ENCODE measurements around the gene ADCY7. TPM values are rescaled to one million over a fixed set of nuclear protein-coding genes. Genes with fewer than 3 reads are reported as not detected.

Gene ADCY7
- total and polyA plus RNA-seq, 4 donors = 4.0 to 75.8 (median 20.2) TPM

GRCh38 chr16:50314665-50315064 lies 48.3 kb downstream of the ADCY7 start:
- Histone ChIP-seq H3K36me3 (ENCODE audit: control insufficient read depth in 1 of 2, insufficient read depth in 2 of 2, low read length in 1 of 2) (peaks cover 3 to 4% of the 10 kb centered on the region in 2 donors), H3K27ac (ENCODE audit: low read depth in 1 of 2, low read length in 2 of 2) (no peak overlapping the region)
- ATAC-seq (ENCODE audit: low FRiP score) = no peak

GRCh38 chr16:50315346-50315997 lies 49.1 kb downstream of the ADCY7 start:
- intact Hi-C loops (cut with DNase I) = no loop called here
- no peaks in the 10 kb centered on the region for H3K4me1 ChIP-seq (ENCODE audit: control insufficient read depth in 1 of 2, insufficient read depth in 2 of 2, low read length in 2 of 2)
- ATAC-seq (ENCODE audit: low FRiP score) = no peak
- peaks cover 7% of the 10 kb centered on the region in 2 donors for H3K36me3 ChIP-seq (ENCODE audit: control insufficient read depth in 1 of 2, insufficient read depth in 2 of 2, low read length in 1 of 2)
- no peak overlapping the region for H3K27ac ChIP-seq (ENCODE audit: low read depth in 1 of 2, low read length in 2 of 2)
- no peaks in the 10 kb centered on the region for H3K27me3 ChIP-seq (ENCODE audit: control insufficient read depth in 1 of 2, insufficient read depth in 2 of 2, low read length in 1 of 2)
- 73 to 79% methylated on average over 15 of the region's 15 CpGs for WGBS, 2 donors
- no peaks in the 10 kb centered on the region for H3K9me3 ChIP-seq (ENCODE audit: control insufficient read depth, low read length)
- no peak overlapping the region for H3K4me3 ChIP-seq (ENCODE audit: low read length in 2 of 2)
- DNase-seq = peak; percentile 52 to 64

More at GRCh38 chr16:50314665-50315064, 48.3 kb downstream of the ADCY7 start:
- WGBS, 2 donors = 86 to 90% methylated on average over 8 of the region's 8 CpGs
- Histone ChIP-seq H3K9me3 (ENCODE audit: control insufficient read depth, low read length) (no peaks in the 10 kb centered on the region), H3K27me3 (ENCODE audit: control insufficient read depth in 1 of 2, insufficient read depth in 2 of 2, low read length in 1 of 2) (no peaks in the 10 kb centered on the region), H3K4me3 (ENCODE audit: low read length in 2 of 2) (no peak overlapping the region), H3K4me1 (ENCODE audit: control insufficient read depth in 1 of 2, insufficient read depth in 2 of 2, low read length in 2 of 2) (no peaks in the 10 kb centered on the region)
- intact Hi-C loops (cut with DNase I) = no loop called here
- no peak for DNase-seq

GRCh38 chr16:50316102-50316847 lies 49.9 kb downstream of the ADCY7 start:
- Histone ChIP-seq H3K36me3 (ENCODE audit: control insufficient read depth in 1 of 2, insufficient read depth in 2 of 2, low read length in 1 of 2) (peaks cover 7 to 9% of the 10 kb centered on the region in 2 donors), H3K27me3 (ENCODE audit: control insufficient read depth in 1 of 2, insufficient read depth in 2 of 2, low read length in 1 of 2) (no peaks in the 10 kb centered on the region), H3K9me3 (ENCODE audit: control insufficient read depth, low read length) (no peaks in the 10 kb centered on the region), H3K4me3 (ENCODE audit: low read length in 2 of 2) (no peak overlapping the region), H3K4me1 (ENCODE audit: control insufficient read depth in 1 of 2, insufficient read depth in 2 of 2, low read length in 2 of 2) (no peaks in the 10 kb centered on the region), H3K27ac (ENCODE audit: low read depth in 1 of 2, low read length in 2 of 2) (no peak overlapping the region)
- intact Hi-C loops (cut with DNase I) = no loop called here
- DNase-seq = no peak
- 86 to 89% methylated on average over 12 of the region's 12 CpGs for WGBS, 2 donors
- ATAC-seq (ENCODE audit: low FRiP score) = no peak

DNA sequence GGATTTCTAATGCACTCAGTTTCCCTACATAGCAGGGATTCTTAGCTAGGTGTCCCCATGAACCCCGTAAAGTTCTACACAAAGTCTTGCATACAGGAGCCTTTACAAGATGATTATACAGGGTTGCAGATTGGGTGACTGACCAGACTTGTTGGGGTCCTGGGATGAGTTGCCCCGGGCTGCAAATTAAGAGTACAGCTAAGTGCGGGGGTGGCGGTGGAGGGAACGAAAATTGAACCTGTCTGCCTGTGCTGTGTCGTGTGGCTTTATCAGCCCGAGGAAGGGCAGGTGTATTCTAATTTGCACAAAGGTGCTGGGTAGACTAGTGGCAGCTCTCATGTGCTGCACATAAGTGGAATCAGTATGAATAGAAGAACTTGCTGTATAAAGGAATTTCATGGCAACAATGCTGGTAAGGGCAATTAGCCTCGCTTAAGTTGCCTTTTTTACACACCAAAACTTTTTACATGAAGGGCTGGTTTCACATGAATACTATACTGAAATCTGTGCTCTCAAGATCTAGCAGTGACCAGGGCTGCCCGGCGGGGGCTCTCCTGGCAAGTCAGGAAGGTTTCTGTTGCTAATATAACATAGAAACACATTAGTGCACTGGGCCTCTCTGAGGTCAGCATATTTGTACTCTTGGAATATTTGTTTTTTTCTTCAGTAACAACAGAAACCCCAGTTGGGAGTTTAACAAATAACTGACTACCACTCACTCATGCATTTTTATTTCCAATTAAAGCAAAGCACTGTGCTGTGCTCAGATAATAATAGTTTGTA lies 50.7 kb downstream of the ADCY7 start:
- ATAC-seq (ENCODE audit: low FRiP score) = no peak
- Histone ChIP-seq H3K27me3 (ENCODE audit: control insufficient read depth in 1 of 2, insufficient read depth in 2 of 2, low read length in 1 of 2) (no peaks in the 10 kb centered on the region), H3K4me1 (ENCODE audit: control insufficient read depth in 1 of 2, insufficient read depth in 2 of 2, low read length in 2 of 2) (no peaks in the 10 kb centered on the region), H3K27ac (ENCODE audit: low read depth in 1 of 2, low read length in 2 of 2) (no peak overlapping the region), H3K36me3 (ENCODE audit: control insufficient read depth in 1 of 2, insufficient read depth in 2 of 2, low read length in 1 of 2) (peaks cover 7 to 9% of the 10 kb centered on the region in 2 donors), H3K9me3 (ENCODE audit: control insufficient read depth, low read length) (no peaks in the 10 kb centered on the region), H3K4me3 (ENCODE audit: low read length in 2 of 2) (no peak overlapping the region)
- 80 to 83% methylated on average over 10 of the region's 10 CpGs for WGBS, 2 donors
- intact Hi-C loops (cut with DNase I) = no loop called here
- no peak for DNase-seq

- H3K9me3 ChIP-seq (ENCODE audit: control insufficient read depth, low read length) = no peaks in the 10 kb centered on the region
- intact Hi-C loops (cut with DNase I) = no loop called here
- H3K4me1 ChIP-seq (ENCODE audit: control insufficient read depth in 1 of 2, insufficient read depth in 2 of 2, low read length in 2 of 2) = no peaks in the 10 kb centered on the region
- no peak for DNase-seq
- peaks cover 7 to 9% of the 10 kb centered on the region in 2 donors for H3K36me3 ChIP-seq (ENCODE audit: control insufficient read depth in 1 of 2, insufficient read depth in 2 of 2, low read length in 1 of 2)
- WGBS, 2 donors = 87 to 91% methylated on average over 9 of the region's 9 CpGs
- no peaks in the 10 kb centered on the region for H3K27me3 ChIP-seq (ENCODE audit: control insufficient read depth in 1 of 2, insufficient read depth in 2 of 2, low read length in 1 of 2)
- H3K27ac ChIP-seq (ENCODE audit: low read depth in 1 of 2, low read length in 2 of 2) = no peak overlapping the region
- H3K4me3 ChIP-seq (ENCODE audit: low read length in 2 of 2) = no peak overlapping the region
- ATAC-seq (ENCODE audit: low FRiP score) = no peak
Observed at GRCh38 chr16:50318796-50319578, 52.6 kb downstream of the ADCY7 start.

DNA sequence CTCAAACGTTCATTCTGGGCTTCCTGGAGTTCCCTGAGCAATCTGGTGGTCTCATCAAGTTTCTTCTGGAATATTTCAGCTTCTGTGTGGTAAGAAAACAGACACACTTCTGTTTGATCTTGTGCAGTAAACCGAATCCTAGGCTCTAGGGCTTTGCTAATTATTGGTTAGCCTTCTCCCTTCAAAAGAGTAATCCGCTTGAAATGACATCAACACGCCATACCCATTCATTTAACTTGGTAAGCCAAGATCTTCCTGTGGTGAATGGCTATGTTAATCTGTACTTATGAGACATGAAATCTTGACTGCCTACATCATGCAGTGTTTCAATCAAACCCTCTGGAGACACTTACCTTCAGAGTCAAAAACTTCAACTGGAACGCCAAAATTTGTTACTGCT lies 54.0 kb downstream of the ADCY7 start:
- ATAC-seq (ENCODE audit: low FRiP score) (no peak), DNase-seq (no peak)
- H3K27ac ChIP-seq (ENCODE audit: low read depth in 1 of 2, low read length in 2 of 2) = no peak overlapping the region
- no peaks in the 10 kb centered on the region for H3K4me1 ChIP-seq (ENCODE audit: control insufficient read depth in 1 of 2, insufficient read depth in 2 of 2, low read length in 2 of 2)
- H3K4me3 ChIP-seq (ENCODE audit: low read length in 2 of 2) = no peak overlapping the region
- peaks cover 9 to 13% of the 10 kb centered on the region in 2 donors for H3K36me3 ChIP-seq (ENCODE audit: control insufficient read depth in 1 of 2, insufficient read depth in 2 of 2, low read length in 1 of 2)
- 81 to 84% methylated on average over 5 of the region's 5 CpGs for WGBS, 2 donors
- no peaks in the 10 kb centered on the region for H3K9me3 ChIP-seq (ENCODE audit: control insufficient read depth, low read length)
- H3K27me3 ChIP-seq (ENCODE audit: control insufficient read depth in 1 of 2, insufficient read depth in 2 of 2, low read length in 1 of 2) = no peaks in the 10 kb centered on the region
- intact Hi-C loops (cut with DNase I) = no loop called here

- ATAC-seq (ENCODE audit: low FRiP score) (no peak), DNase-seq (no peak)
- no peak overlapping the region for H3K27ac ChIP-seq (ENCODE audit: low read depth in 1 of 2, low read length in 2 of 2)
- intact Hi-C loops (cut with DNase I) = no loop called here
- H3K9me3 ChIP-seq (ENCODE audit: control insufficient read depth, low read length) = no peaks in the 10 kb centered on the region
- H3K27me3 ChIP-seq (ENCODE audit: control insufficient read depth in 1 of 2, insufficient read depth in 2 of 2, low read length in 1 of 2) = no peaks in the 10 kb centered on the region
- H3K4me1 ChIP-seq (ENCODE audit: control insufficient read depth in 1 of 2, insufficient read depth in 2 of 2, low read length in 2 of 2) = peaks cover 0 to 3% of the 10 kb centered on the region in 2 donors
- H3K36me3 ChIP-seq (ENCODE audit: control insufficient read depth in 1 of 2, insufficient read depth in 2 of 2, low read length in 1 of 2) = peaks cover 6 to 11% of the 10 kb centered on the region in 2 donors
- H3K4me3 ChIP-seq (ENCODE audit: low read length in 2 of 2) = no peak overlapping the region
- 86 to 91% methylated on average over 1 of the region's 1 CpG for WGBS, 2 donors
Observed at GRCh38 chr16:50322333-50322732, 56.0 kb downstream of the ADCY7 start.

DNA sequence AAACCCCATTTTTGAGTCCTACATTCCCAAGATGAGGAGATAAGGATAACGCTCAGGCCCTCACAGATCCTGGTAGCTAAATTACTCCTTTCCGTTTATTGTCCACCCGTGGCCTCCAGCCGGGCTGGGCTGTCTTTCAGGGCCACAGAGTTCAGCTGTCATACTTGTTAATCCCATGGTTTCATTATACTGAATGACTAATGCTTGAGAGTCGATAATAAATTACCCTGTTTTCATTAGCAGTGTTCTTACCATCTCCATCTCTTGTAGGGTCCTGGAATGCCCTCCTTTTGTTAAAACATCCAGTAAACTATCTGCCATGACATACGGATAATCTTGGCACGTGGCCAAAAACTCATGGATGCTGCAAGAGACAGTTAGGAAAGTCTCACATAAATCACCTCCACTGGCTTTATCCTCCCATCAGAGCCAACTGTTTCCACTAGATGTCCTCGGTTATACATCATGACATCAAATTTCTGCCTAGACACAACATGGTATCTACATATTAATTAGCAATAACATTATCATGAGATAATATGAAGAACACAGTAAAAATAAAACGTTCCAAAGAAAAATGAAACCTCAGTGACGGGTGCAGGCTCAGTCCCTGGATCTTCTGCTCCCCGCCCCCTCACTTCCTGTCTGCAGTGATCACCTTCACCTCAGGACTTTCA lies 57.1 kb downstream of the ADCY7 start:
- no peak overlapping the region for H3K4me3 ChIP-seq (ENCODE audit: low read length in 2 of 2)
- no peak overlapping the region for H3K27ac ChIP-seq (ENCODE audit: low read depth in 1 of 2, low read length in 2 of 2)
- H3K27me3 ChIP-seq (ENCODE audit: control insufficient read depth in 1 of 2, insufficient read depth in 2 of 2, low read length in 1 of 2) = no peaks in the 10 kb centered on the region
- H3K36me3 ChIP-seq (ENCODE audit: control insufficient read depth in 1 of 2, insufficient read depth in 2 of 2, low read length in 1 of 2) = peaks cover 6 to 11% of the 10 kb centered on the region in 2 donors
- peaks cover 0 to 3% of the 10 kb centered on the region in 2 donors for H3K4me1 ChIP-seq (ENCODE audit: control insufficient read depth in 1 of 2, insufficient read depth in 2 of 2, low read length in 2 of 2)
- 64 to 66% methylated on average over 11 of the region's 11 CpGs for WGBS, 2 donors
- no peak for ATAC-seq (ENCODE audit: low FRiP score)
- intact Hi-C loops (cut with DNase I) = no loop called here
- H3K9me3 ChIP-seq (ENCODE audit: control insufficient read depth, low read length) = no peaks in the 10 kb centered on the region
- DNase-seq = no peak

Measured in aorta (tissue), 5 donors.